GM19239 (cell line): Measurements from ENCODE around the gene DEFB112.

Experiments
- DNase-seq: peaks from one replicate; pipeline ENCODE4 v3.0.0; 2011; ENCODE audit warnings: low spot score; ENCODE audit not compliant: insufficient read length
- FAIRE-seq: peaks from 2 replicates; lab custom pipeline; 2011; peaks lifted over from hg19 to GRCh38; lab: Jason Lieb, UNC

The DEFB112 gene

DNA sequence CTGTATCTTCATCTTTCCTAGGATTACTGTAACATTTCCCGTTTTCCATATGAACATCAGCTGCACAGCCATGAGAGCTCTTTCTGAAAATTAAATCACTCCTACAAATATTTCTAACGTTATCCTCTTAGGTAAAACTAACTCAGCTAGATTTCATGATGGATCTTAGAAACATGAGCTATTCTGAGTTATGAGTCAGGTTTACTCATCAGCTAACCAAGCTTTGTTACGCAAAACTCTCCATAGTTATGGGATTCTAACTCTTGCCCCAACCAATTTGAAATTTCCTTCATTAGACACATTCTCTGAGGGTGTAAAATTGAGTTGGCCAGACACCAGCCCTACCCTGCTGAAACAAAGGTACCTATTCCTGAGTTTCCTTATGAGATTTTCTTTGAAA is 41.9 kb downstream of the DEFB112 start:
- FAIRE-seq (no peak), DNase-seq (no peak)

DNA sequence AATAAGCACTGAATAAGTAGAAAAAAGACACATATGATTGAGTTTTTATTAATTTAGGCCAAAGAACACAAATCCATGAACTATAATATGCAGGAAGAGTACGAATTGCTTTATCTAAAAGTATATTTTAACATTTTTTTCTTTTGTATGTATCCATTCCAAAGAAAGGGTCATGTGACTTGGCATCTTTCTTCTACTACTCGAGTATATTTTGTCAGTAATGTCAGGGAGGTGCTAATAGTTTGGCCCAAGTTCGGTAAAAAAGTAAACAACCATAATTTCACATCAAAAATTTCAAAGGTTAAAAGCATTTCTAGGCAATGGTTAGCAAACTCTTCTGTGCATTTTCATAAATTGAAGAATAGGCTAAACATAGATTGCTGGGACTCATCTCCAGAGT is 46.6 kb downstream of the DEFB112 start:
- no peak for FAIRE-seq

DNA sequence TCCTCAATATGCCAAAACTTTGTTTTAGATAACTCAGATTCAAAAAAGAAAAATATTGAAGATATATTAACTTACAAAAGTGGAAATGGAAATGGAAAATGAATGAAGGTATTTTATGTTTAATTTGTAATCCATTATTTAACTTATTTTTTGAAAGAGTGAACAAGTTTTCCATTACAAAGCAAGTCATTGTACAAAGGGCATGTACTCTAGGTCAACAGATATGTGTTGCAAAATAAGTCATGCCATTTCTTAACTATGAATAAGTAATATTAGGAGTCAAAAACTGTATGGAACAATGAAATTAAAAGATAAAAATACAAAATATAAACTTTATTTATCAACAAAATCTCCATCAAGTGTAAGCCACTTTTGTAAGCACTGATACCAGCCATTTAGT is 54.5 kb downstream of the DEFB112 start:
- no peak for FAIRE-seq
- no peak for DNase-seq

More for the DNA sequence above, 46.6 kb downstream of the DEFB112 start:
- DNase-seq = no peak
